NCI-H146 treated with DMSO at 0.1 percent for 48 hours (cell line): ENCODE measurements around the gene IFI27L2.
"Not testable (repeated sequence)": the region's sequence is repeated elsewhere in the genome, so short reads cannot be mapped to it uniquely, and the experiment has no call there.

Experiments
- DNase-seq: peaks from one replicate; lab custom pipeline; 2025; ENCODE audit not compliant: unreplicated experiment; lab: John Stamatoyannopoulos, UW

Gene IFI27L2, protein sequence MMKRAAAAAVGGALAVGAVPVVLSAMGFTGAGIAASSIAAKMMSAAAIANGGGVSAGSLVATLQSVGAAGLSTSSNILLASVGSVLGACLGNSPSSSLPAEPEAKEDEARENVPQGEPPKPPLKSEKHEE

DNA sequence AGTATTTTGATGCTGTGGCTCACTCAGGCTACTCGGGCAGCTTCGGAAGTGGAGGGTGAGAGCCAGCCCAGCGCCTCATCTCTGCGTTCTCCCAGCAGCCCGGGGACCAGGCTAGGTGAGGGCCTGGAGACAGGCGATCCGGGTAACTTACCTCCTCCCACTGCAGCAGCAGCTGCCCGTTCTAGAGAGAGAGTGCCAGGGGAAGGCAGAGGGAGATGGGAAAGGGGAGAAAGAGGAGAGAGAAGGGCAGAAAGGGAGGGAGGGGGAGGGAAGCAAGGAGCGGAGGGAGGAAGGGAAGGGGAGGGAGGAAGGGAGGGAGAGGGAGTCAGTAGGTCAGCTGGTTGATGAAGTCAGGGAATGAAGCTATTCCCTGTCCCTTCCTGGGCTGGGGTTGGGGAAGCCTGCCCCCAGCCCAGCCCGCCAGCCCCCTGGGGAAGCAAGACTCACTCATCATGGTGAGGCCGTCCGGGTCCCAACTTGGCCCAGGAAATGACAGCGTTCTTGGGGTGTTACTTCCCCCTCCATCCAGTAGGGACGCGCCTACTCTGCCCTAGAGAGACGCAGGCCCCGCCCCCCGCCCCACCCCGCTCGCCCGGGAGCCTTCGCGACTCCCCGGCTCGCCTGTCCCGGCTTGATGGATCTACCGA lies at the start of gene IFI27L2:
TSS of gene IFI27L2 (minus strand) at position 494 of the 647 bp plus-strand sequence. CDS start at position 454, 40 bp downstream.
- peak; percentile 2 for DNase-seq

DNA sequence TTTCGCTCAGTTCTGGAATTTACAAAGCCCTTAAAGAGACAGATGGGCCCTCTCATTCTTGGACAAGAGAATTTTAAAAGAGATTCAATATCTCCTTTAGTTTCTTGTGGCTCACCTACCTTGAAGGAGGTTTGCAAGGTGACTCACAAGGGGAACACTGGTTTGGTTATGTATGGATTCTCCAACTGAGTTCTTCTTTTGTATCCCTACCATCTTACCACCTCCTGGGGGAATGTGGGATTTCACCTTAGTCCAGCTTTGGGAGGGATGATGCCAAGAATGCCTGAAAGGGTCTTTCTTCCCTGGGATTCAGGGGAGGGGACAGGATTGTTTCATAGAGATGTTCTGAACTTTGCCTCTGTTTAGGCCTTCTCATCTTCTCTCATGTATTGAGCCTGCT lies 48.4 kb upstream of the IFI27L2 start:
- DNase-seq: no peak

DNA sequence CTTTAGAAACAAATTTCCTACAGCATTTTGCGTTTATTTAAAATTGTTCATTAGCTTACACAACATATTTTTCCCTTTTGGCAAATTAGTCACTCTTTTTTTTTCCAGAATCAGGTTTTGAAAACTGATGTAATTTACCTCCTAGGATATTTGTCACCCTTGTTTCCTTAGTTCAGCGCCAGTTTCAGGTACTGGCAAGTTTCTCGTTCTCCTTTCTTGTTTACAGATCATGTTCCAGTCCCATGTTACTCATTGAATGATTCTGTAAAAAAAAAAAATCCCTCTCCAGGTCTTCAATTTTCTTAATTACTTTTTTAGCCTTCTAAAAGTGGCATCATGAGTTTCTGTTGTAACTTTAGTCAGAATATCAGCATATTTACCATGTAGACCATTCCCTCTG lies 47.4 kb upstream of the IFI27L2 start:
- DNase-seq: no peak

DNA sequence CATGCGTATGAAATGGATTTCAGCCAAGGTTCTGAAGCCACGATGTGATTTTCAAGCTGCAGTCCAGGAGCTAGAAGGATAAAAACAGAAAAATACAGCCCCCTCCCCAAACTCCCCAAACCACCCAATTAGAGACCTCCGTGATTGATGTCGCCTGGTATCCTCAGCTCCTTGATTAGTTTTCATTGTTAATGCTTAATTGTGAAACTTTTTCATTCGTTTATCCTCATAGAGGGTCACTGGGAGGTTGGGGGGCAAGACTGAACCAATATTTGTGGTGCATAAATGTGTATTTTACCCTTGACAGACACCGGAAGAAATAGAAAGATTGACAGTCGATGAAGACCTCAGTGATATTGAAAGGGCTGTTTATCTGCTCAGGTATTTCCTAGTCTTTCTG lies 46.3 kb upstream of the IFI27L2 start:
- no peak for DNase-seq

DNA sequence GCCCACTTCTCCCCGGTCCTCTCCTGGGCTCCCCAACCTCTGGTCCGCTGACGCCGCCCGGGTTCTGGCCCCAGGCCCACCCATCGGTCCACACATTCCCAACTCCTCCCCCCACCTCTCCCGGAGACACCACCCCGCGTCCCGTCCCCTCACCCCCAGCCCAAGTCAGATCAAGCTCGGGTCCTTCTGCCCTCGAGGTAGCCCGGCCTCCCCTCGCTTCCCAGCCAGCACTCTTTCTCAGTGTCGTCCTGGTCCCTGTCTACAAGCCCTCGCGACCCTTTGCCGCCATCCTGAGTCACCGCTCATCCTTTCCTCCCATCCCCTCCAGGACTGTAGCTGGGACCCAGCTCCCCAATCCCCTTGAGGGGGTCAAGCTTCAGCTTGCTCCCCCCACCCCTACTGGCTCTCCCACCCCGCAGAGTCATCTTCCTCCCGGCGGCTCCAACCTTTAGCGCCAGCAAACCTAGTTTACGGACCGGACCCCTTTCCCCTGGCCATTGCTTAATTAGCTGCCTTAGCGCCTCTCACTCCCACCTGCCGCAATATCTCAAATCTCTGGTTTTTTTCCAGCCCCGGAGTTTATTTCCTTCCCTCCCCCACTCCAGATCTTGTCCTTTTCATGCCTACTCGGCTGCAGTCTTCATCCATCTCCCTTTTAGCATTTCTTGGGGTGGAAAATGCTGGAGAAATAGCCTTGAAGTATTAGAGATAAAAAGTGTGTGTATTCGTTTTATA lies 45.8 kb upstream of the IFI27L2 start:
- no peak for DNase-seq

DNA sequence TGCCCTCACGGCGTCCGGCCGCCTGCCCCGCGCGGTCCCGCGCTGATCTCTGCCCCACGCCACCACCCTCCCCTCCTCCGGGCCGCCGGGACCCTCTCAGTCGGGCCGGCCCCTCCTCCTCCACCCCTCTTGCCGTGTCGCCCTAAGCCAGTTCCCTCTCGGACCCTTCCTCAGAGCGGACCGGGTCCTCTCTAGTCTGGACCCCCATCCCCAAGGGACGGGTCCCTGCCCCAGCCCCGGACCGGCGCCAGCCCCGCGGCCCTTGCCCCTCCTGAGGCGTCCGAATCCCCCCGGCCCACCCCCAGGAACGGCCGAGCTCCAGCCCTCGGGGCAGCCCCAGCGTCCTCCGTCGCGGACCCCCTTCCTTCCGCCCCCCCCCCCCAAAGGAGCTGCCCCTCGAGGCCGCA lies 45.2 kb upstream of the IFI27L2 start:
- DNase-seq: no peak

DNA sequence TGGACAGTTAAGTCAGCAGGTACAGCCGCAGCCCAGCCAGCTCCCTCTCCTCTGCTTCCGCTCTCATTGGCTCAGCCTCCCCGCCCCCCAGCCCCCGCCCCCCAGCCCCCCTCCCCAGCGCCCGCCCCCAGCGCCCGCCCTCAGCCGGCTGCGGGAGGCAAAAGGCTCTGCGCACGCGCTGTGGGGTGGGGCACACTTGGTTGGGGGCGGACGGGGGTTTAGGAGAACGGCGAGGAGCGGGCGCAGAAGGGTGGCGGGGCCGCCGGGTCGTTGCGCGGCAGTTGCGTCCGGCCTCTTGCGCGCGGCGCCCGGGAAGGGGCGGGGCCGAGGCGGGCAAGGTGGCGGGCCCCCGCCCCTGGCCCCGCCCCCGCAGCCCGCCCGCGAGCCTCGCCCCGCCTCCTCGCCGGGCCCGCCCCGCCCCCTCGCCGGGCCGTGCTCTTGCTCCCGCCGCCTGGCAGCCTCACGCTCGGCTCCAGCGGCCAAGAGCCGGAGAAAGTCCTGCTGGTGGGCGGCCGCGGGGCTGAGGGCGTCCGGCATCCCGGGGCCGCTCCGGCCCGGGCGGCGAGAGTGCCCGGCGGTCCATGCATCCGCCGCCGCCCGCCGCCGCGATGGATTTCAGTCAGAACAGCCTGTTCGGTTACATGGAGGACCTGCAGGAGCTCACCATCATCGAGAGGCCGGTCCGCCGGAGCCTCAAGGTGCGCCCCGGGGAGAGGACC lies 44.6 kb upstream of the IFI27L2 start, which contains the start of gene PPP4R4:
TSS of gene PPP4R4 (plus strand) at position 438 of the 719 bp plus-strand sequence. CDS start at position 582, 144 bp downstream.
- DNase-seq: peak; percentile 26

DNA sequence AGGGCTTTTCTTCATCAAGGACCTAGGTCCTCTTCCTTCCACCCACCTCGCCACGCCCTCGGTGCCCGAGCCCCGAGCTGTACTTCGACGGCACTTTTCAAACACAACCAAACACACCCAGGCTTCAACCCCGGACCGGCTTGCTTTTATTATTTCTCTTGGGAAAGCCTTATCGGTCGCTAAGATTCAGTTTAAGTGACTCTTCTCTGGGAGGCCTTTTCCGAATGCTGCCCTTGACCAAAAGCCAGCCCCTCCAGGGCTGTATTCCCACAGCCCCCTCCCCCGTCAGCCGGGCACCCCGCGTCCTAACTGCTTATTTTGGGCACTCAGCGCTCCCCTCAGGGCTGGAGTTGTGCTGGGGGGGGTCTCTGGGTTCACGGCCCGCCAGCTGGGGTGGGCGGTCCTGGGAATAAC lies 44.1 kb upstream of the IFI27L2 start:
- no peak for DNase-seq

DNA sequence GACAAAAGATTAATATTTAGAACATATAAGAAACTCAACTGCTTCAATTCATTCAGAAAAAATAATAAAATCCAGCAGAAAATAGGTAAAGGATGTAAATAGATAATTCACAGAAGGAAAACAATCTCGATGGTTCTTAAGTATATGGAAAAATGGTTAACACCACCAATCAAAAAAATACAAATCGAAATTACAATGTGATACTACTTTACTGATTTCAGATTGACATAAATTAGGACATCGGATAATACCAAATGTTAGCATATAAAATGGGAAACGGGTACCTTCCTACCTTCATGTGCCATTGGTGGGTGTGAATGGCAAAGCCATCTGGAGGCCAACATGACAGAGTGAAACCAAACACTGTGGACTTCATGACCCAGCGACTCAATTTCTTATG lies 43.1 kb upstream of the IFI27L2 start:
- DNase-seq: no peak

DNA sequence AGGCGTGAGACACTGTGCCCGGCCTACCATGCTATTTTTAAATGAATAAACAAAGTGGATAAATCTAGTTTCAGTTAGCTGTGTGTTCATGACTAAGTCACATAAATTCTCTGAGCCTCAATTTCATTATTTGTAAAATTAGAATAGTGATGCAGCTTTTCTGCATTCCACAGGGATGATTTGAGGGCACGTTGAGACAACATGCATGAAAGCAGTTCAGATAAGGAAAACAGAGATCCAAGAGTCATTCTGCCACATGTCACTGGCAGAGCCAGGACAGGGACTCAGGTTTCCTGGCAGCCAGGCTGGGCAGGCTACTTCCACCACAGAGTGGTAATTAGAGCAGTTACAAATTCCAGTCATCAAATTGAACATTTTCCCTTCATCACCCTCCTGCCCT lies 41.8 kb upstream of the IFI27L2 start:
- DNase-seq: no peak

DNA sequence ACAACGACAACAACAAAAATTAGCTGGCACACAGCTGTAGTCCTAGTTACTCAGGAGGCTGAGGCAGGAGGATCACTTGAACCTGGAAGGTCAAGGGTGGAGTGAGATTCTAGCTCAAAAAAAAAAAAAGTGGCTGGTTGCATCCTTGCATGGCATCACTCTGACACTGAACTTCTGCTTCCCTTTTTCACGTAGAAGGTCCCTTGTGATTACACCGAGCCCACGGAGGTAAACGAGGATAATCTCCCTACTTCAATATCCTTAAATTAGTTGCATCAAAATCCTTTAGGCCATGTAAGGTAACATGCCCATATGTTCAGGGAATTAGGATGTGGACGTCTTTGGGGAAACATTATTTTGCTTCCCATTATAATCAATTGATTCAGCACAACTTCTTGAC lies 40.7 kb upstream of the IFI27L2 start:
- DNase-seq: no peak

DNA sequence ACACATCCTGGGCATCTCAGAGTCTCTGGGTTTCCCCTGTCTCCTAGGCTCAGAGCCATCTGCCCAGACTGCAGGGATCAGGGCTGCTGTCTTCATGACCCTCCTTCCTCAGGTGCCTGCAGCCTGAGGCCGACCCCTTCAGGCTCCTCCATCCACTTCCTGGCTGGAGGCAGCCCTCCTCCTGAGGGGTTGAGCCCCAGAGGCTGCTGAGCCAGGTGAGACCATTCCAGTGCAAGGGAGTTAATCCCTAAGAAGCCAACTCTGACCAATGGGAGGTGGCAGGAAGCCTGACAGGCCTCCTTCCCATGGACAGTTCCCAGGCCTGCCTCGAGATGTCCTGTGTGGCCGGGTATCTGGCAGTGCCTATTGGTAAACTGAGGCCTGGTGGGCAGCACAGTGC lies 36.3 kb upstream of the IFI27L2 start:
- DNase-seq: no peak

DNA sequence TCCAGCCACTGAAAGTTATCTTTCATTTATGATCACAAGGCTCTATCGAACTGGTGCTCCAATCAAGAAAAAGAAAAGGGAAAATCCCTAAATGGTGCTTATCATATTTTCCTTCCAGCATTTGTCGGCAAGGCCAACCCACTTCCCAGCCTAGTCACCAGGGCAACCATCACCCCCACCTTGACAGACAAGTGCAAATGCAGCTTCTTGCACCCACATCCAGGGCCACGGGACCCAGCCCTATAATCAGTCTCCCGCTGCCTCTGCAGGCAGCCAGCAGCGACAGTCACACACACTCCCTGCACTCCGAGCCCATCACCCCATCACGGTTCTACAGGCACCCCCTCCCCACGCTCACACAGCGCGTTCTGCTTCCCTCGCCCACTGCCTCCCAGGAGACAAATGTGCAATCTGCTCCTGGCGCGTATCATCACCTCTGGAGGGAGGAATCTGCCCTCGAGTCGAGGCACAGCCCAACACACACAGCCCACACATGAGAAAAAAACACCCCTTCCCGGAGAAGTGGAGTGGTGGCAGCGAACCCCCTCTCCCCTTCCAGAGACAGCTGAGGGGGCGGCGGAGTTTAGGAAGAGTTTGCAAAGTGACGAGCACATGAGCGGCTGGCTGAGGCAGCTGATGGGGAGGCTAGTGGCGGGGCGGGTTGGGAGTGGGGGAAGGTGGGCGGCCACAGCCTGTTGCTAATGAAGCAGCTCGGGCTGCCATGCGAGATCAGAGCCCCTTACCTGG lies 35.5 kb upstream of the IFI27L2 start:
- no peak for DNase-seq

DNA sequence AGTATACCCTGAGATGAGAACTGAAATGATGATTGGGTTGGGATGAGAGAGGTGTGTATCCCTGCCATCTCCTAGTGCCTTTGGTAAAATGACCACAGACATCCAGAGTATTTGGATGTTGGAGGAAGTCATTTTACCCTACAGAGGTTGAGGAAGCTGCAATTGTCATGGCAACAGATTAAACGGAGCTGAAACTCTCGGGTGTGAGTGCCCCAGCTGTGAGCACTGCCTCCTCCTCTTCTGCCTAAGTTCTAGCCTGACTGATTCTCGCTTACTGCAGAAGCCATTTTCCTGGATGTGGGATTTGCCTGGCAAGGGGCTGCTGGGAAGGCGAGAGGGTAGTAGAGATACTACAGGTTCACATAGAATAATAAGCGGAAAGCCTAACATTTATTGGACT lies 34.4 kb upstream of the IFI27L2 start:
- DNase-seq: no peak

DNA sequence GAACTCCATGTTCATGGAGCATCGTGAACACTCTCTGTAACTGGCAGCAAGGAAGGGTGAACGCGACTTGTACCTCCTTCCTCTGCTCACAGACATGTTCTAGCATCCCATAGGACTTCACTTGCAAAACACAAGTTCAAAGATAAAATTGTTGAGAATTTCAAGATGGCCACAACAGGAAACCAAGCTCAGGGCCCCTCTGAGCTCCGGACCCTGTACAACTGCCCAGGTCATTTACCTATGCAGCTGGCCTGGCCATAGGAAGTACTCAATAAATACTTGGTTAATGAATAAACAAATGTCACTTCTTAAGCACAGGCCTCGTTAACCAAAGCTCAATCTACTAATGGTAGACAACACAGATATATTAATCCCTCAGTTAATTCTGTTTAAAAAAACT lies 33.1 kb upstream of the IFI27L2 start:
- no peak for DNase-seq

DNA sequence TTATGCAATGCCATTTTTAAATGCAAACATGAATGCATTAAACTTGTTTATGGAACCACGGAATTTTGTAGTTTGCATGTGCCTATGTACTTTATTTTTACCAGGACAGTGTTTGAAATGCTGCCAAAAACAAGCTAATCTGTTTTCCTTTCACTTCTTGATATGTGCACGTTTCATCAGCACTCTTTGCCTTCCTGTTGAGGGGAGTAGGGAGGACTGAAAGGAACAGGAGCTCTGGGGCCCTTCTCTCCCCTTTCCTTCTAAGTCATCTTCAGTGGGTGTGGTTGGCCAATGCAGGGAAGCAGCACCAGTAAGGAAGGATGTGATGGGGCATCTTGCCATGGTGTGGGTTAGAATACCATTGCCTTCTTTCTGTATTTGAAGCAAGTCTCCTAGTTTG lies 32.6 kb upstream of the IFI27L2 start:
- DNase-seq: no peak

DNA sequence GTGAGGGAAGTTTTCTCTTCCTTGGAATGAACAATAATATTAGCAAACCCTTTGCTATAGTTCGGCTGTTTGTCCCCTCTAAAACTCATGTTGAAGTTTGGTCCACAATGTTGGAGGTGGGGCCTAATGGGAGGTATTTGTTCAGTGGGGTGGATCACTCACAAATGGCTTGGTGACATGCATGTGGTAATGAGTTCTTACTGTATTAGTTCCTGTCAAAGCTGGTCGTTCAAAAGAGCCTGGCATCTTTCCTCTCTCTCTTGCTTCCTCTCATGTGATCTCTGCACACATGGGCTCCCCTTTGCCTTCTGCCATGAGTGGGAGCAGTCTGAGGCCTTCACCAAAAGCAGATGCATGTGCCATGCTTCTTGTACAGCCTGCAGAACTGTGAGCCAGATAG lies 31.7 kb upstream of the IFI27L2 start:
- DNase-seq: no peak

DNA sequence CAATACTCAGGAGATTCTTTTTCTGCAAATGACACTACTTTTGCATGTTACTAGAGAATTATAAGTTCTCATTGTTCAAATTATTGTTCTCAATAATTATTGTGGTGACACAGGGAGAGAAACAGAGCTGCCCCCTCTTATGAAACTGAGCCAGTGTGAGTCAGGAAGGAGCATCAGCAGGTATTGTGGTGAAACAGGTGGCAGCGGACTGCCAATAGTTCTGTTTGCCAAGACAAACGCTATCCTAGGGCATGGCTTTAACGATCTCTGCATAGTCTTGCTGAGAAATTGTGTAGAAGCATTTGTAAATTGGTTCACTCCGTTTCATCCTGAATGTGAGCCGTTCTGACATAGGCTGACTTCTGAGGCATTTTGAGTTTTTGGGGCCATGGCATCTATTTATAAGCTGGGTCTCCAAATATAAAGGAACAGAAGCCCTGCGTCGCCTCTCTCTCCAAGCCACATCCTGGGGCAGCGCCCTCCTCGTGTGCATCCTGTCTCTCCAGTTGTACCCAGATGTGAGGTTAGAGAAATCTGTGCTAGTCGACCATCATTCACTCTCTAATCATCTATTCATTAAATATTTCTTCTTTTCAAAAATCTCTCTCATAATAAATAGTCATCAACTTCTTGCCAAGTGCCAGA lies 29.0 kb upstream of the IFI27L2 start:
- no peak for DNase-seq

DNA sequence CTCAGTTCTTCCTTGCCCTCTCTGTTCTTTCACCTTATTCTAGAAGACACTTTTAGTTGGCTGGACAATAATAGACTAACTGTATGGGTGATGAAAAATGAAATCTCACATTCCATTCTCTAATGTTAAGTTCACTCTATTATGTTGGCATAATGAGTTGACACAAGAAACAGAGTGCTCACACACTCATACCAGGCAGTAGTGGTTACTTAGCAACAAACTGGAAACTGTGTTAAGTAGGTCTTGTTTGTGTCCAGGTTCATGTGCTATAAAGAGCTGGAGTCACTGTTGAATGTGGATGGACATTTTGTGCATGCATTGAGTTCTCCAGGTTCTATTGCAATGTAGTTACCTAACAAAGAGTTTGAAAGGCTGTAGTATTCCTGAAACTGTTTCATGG lies 27.8 kb upstream of the IFI27L2 start:
- DNase-seq: no peak

DNA sequence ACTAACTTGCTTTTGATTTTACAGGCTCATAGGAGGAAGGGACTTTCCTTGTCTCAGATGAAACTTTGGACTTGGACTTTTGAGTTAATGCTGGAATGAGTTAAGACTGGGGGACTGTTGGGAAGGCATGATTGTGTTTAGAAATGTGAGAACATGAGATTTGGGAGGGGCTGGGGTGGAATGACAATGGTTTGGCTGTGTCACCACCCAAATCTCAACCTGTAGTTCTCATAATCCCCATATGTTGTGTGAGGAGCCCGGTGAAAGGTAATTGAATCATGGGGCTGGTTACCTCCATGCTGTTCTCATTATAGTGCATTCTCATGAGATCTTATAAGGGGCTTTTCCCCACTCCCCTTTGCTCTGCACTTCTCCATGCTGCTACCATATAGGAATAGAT lies 26.7 kb upstream of the IFI27L2 start:
- not testable (repeated sequence) for DNase-seq
